Fibroblast of pulmonary artery (primary cell): ENCODE data around the gene ADRA1B.

Experiments used
- DNase-seq: peaks from one replicate; pipeline ENCODE4 v3.0.0-alpha.2; 2010; ENCODE audit warnings: low read depth
- H3K4me3 ChIP-seq: replicated peaks from 2 replicates; pipeline ENCODE4 v1.5.1; 2011; ENCODE audit warnings: low read depth, mild to moderate bottlenecking, control low read depth, low read length, moderate library complexity
- TF ChIP-seq, protein P1 (sequence below): IDR thresholded peaks from 2 replicates; pipeline ENCODE4 v1.5.1; 2011; ENCODE audit warnings: mild to moderate bottlenecking, control low read depth, low read length, inconsistent platforms; ENCODE audit errors: missing control alignments

Gene ADRA1B

GRCh38 chr5:159907689-159908590 is 8.3 kb upstream of the ADRA1B start:
- H3K4me3 ChIP-seq: no peak overlapping the region
- DNase-seq: peak; percentile 83
- TF ChIP-seq, protein P1, sequence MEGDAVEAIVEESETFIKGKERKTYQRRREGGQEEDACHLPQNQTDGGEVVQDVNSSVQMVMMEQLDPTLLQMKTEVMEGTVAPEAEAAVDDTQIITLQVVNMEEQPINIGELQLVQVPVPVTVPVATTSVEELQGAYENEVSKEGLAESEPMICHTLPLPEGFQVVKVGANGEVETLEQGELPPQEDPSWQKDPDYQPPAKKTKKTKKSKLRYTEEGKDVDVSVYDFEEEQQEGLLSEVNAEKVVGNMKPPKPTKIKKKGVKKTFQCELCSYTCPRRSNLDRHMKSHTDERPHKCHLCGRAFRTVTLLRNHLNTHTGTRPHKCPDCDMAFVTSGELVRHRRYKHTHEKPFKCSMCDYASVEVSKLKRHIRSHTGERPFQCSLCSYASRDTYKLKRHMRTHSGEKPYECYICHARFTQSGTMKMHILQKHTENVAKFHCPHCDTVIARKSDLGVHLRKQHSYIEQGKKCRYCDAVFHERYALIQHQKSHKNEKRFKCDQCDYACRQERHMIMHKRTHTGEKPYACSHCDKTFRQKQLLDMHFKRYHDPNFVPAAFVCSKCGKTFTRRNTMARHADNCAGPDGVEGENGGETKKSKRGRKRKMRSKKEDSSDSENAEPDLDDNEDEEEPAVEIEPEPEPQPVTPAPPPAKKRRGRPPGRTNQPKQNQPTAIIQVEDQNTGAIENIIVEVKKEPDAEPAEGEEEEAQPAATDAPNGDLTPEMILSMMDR: no peak

- peak; percentile 91 for DNase-seq
- H3K4me3 ChIP-seq: no peak overlapping the region
- TF ChIP-seq, protein P1: no peak
Observed at GRCh38 chr5:159908591-159908940, 7.7 kb upstream of the ADRA1B start.

- no peak for DNase-seq
- no peak overlapping the region for H3K4me3 ChIP-seq
- TF ChIP-seq, protein P1: no peak
Observed at GRCh38 chr5:159909126-159909525, 7.2 kb upstream of the ADRA1B start.

DNA sequence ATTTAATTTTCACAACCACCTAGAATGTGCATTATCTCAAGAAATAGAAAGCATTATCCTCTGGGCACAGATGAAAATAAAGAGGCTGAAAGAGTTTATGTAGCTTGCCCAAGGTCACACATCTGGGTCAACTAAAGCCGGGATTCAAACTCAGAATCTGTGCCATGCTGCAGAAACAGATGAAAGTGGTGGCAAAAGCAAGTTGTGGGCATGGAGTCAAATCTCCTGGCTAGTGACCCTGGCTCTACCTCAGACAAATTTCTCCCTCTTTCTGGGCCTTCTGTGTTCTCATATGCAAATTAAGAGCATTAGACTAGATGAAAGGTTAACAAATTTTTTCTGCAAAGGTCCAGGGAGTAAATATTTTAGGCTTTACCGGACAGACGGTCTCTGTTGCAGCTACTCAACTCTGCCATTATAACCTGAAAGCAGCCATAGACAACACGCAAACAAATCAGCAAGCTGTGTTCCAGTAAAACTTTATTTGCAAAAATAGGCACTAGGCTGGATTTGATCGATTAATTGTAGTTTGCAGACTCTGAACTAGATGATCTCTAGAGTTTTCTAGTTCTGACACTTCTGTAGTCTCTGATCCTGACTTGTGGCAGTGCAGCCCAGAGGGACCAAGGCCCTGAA is 6.0 kb upstream of the ADRA1B start:
- no peak for DNase-seq
- TF ChIP-seq, protein P1: no peak
- no peak overlapping the region for H3K4me3 ChIP-seq

DNA sequence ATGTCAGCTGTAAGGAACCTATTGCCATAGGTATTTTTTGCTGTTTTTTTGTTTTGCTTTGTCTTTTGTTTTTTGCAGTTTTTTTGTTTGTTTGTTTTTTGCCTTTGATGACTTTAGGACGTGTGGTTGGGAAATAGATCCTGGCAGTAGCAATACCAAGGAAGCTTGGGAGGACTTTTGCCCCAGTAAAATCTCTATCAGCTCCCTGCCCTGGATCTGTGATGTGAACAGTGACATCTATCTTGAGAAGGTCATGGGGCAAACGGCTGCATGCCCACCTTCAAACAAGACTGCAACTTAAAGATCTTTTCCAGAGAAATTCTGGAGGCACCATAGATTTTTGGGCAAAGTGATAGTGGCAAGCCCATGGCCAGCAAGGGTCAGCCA is 5.4 kb upstream of the ADRA1B start:
- DNase-seq: no peak
- H3K4me3 ChIP-seq: no peak overlapping the region
- TF ChIP-seq, protein P1: no peak

GRCh38 chr5:159911349-159911748 is 4.9 kb upstream of the ADRA1B start:
- TF ChIP-seq, protein P1: no peak
- H3K4me3 ChIP-seq: no peak overlapping the region
- DNase-seq: no peak
